Epithelial cell of prostate (primary cell): Measurements from ENCODE around the gene GPHN.

Experiments
- DNase-seq: peaks from one replicate; pipeline ENCODE4 v3.0.0-alpha.2; 2011; ENCODE audit warnings: low read depth, low spot score
- H3K27ac ChIP-seq: fragments of 450-650 bp; 2 replicates; pipeline ENCODE4 v1.5.1; 2017; ENCODE audit warnings: mild to moderate bottlenecking

GPHN gene

GRCh38 chr14:67187826-67188225 lies 679.9 kb downstream of the GPHN start:
- no peak overlapping the region for H3K27ac ChIP-seq
- peak; percentile 72 for DNase-seq

GRCh38 chr14:67188326-67188725 lies 680.4 kb downstream of the GPHN start:
- DNase-seq: no peak
- H3K27ac ChIP-seq: no peak overlapping the region

GRCh38 chr14:67191768-67192290 lies 683.9 kb downstream of the GPHN start:
- no peak for DNase-seq
- no peak overlapping the region for H3K27ac ChIP-seq

GRCh38 chr14:67192366-67192765 lies 684.4 kb downstream of the GPHN start:
- no peak for DNase-seq
- H3K27ac ChIP-seq: no peak overlapping the region

GRCh38 chr14:67195279-67195678 lies 687.3 kb downstream of the GPHN start:
- DNase-seq: no peak
- no peak overlapping the region for H3K27ac ChIP-seq

GRCh38 chr14:67199016-67199415 lies 691.1 kb downstream of the GPHN start:
- DNase-seq: no peak
- H3K27ac ChIP-seq: no peak overlapping the region

GRCh38 chr14:67207810-67208209 lies 699.9 kb downstream of the GPHN start:
- H3K27ac ChIP-seq: no peak overlapping the region
- DNase-seq: no peak

- no peak overlapping the region for H3K27ac ChIP-seq
- no peak for DNase-seq
Observed at GRCh38 chr14:67218126-67218525, 710.2 kb downstream of the GPHN start.

GRCh38 chr14:67221248-67221981 lies 713.5 kb downstream of the GPHN start:
- H3K27ac ChIP-seq: peak overlapping the region; percentile 10
- peak; percentile 34 for DNase-seq

GRCh38 chr14:67221982-67222328 lies 714.0 kb downstream of the GPHN start:
- H3K27ac ChIP-seq: peak overlapping the region; percentile 10
- DNase-seq: no peak

- H3K27ac ChIP-seq: no peak overlapping the region
- no peak for DNase-seq
Observed at GRCh38 chr14:67225523-67225922, 717.6 kb downstream of the GPHN start.

GRCh38 chr14:67228325-67228984 lies 720.5 kb downstream of the GPHN start:
- DNase-seq: no peak
- peak overlapping the region; percentile 7 for H3K27ac ChIP-seq
